HEK293 (cell line): ENCODE results near the gene KIRREL1.

ENCODE experiments used
- CTCF ChIA-PET: fragments of 350-600 bp; formaldehyde crosslinking; extraction: SDS; loops from one replicate; lab custom pipeline; 2021; ENCODE audit warnings: antibody characterized with exemption; lab: Yijun Ruan, JAX
- POLR2A ChIA-PET: fragments of 300-600 bp; formaldehyde crosslinking; extraction: SDS; loops from one replicate; lab custom pipeline; 2020; ENCODE audit warnings: antibody characterized with exemption, inconsistent platforms; lab: Yijun Ruan, JAX
- H3K27ac ChIP-seq: fragments of 200-500 bp; sonication (Bioruptor generic); 2 replicates; pipeline ENCODE4 v1.5.1; 2014; ENCODE audit warnings: low read depth, low read length, control low read depth, inconsistent platforms; ENCODE audit errors: extremely low read depth
- H3K36me3 ChIP-seq, 2 experiments: fragments of 200-500 bp in 1 of 2; sonication (Bioruptor generic) in 1 of 2; 1 replicate in 1 of 2; 2 replicates in 1 of 2; pipeline ENCODE4 v1.5.1; 2014 to 2017; ENCODE audit warnings: inconsistent platforms in 2 of 2, low read length in 2 of 2; ENCODE audit not compliant: control insufficient read depth in 2 of 2, insufficient read depth in 1 of 2
- H3K4me1 ChIP-seq: fragments of 200-500 bp; sonication (Bioruptor generic); 2 replicates; pipeline ENCODE4 v1.5.1; 2014; ENCODE audit warnings: mild to moderate bottlenecking, low read length, inconsistent platforms; ENCODE audit not compliant: control insufficient read depth, insufficient read depth
- H3K4me3 ChIP-seq: 2 replicates; pipeline ENCODE4 v1.5.1; 2011; ENCODE audit warnings: low read depth, mild to moderate bottlenecking, control low read depth, low read length, moderate library complexity
- H3K9me3 ChIP-seq: fragments of 200-500 bp; sonication (Bioruptor generic); 2 replicates; pipeline ENCODE4 v1.5.1; 2014; ENCODE audit warnings: low read depth, low read length, inconsistent platforms; ENCODE audit not compliant: control insufficient read depth, insufficient read depth
- HIC1 ChIP-seq: fragments of 450-650 bp; formaldehyde crosslinking; IDR thresholded peaks from 2 replicates; pipeline ENCODE4 v1.5.1; 2016; ENCODE audit warnings: missing biosample characterization, missing genetic modification characterization
- HOXC10 ChIP-seq: sonication (generic); formaldehyde crosslinking; IDR thresholded peaks from 2 replicates; pipeline ENCODE4 v1.8.1; 2023; ENCODE audit warnings: mild to moderate bottlenecking, missing genetic modification reagents
- KLF1 ChIP-seq: fragments of 450-650 bp; formaldehyde crosslinking; IDR thresholded peaks from 2 replicates; pipeline ENCODE4 v1.5.1; 2016; ENCODE audit warnings: missing biosample characterization, missing genetic modification characterization
- SP2 ChIP-seq: fragments of 450-650 bp; formaldehyde crosslinking; IDR thresholded peaks from 2 replicates; pipeline ENCODE4 v1.5.1; 2016; ENCODE audit warnings: missing biosample characterization, missing genetic modification characterization
- TCF7L2 ChIP-seq: IDR thresholded peaks from 2 replicates; pipeline ENCODE4 v1.6.1; 2011; ENCODE audit warnings: low read depth, mild to moderate bottlenecking, inconsistent platforms, low read length, moderate library complexity, borderline replicate concordance
- TRIM28 ChIP-seq: IDR thresholded peaks from 2 replicates; pipeline ENCODE4 v1.6.1; 2011; ENCODE audit warnings: low read length, control low read depth, borderline replicate concordance
- ZBTB48 ChIP-seq: fragments of 450-650 bp; formaldehyde crosslinking; IDR thresholded peaks from 2 replicates; pipeline ENCODE4 v1.5.1; 2016; ENCODE audit warnings: missing biosample characterization, missing genetic modification characterization
- ZNF114 ChIP-seq: fragments of 450-650 bp; formaldehyde crosslinking; IDR thresholded peaks from 2 replicates; pipeline ENCODE4 v1.5.0; 2017; ENCODE audit warnings: missing biosample characterization, missing genetic modification characterization
- ZNF184 ChIP-seq: fragments of 450-650 bp; IDR thresholded peaks from 2 replicates; pipeline ENCODE4 v1.5.1; 2018; ENCODE audit warnings: missing biosample characterization, mild to moderate bottlenecking, missing genetic modification characterization
- ZNF2 ChIP-seq: fragments of 450-650 bp; formaldehyde crosslinking; IDR thresholded peaks from 2 replicates; pipeline ENCODE4 v1.5.1; 2016; ENCODE audit warnings: missing biosample characterization, missing genetic modification characterization
- ZNF311 ChIP-seq: fragments of 450-650 bp; formaldehyde crosslinking; IDR thresholded peaks from 2 replicates; pipeline ENCODE4 v1.5.1; 2017; ENCODE audit warnings: missing biosample characterization, missing genetic modification characterization, borderline replicate concordance
- ZNF341 ChIP-seq: fragments of 450-650 bp; formaldehyde crosslinking; IDR thresholded peaks from 2 replicates; pipeline ENCODE4; 2016; ENCODE audit warnings: low read depth, missing biosample characterization, missing genetic modification characterization
- ZNF350 ChIP-seq: fragments of 450-650 bp; formaldehyde crosslinking; IDR thresholded peaks from 2 replicates; pipeline ENCODE4 v1.5.0; 2017; ENCODE audit warnings: missing biosample characterization, mild to moderate bottlenecking, missing genetic modification characterization
- ZNF354C ChIP-seq: fragments of 450-650 bp; formaldehyde crosslinking; IDR thresholded peaks from 2 replicates; pipeline ENCODE4 v1.5.1; 2016; ENCODE audit warnings: missing biosample characterization, missing genetic modification characterization, low read depth, borderline replicate concordance
- ZNF366 ChIP-seq: fragments of 450-650 bp; formaldehyde crosslinking; conservative IDR thresholded peaks from 2 replicates; pipeline ENCODE4 v1.5.1; 2016; ENCODE audit warnings: missing biosample characterization, missing genetic modification characterization
- ZNF391 ChIP-seq: fragments of 450-650 bp; formaldehyde crosslinking; IDR thresholded peaks from 2 replicates; pipeline ENCODE4 v1.5.1; 2016; ENCODE audit warnings: low read depth, missing biosample characterization, missing genetic modification characterization, borderline replicate concordance
- ZNF488 ChIP-seq: fragments of 450-650 bp; formaldehyde crosslinking; IDR thresholded peaks from 2 replicates; pipeline ENCODE4 v1.5.1; 2016; ENCODE audit warnings: missing biosample characterization, missing genetic modification characterization
- ZNF548 ChIP-seq: fragments of 450-650 bp; formaldehyde crosslinking; IDR thresholded peaks from 2 replicates; pipeline ENCODE4 v1.5.1; 2016; ENCODE audit warnings: missing biosample characterization, missing genetic modification characterization
- ZNF596 ChIP-seq: fragments of 450-650 bp; IDR thresholded peaks from 2 replicates; pipeline ENCODE4 v1.5.0; 2018; ENCODE audit warnings: missing biosample characterization, mild to moderate bottlenecking, missing genetic modification characterization, moderate library complexity
- ZNF629 ChIP-seq: fragments of 450-650 bp; formaldehyde crosslinking; IDR thresholded peaks from 2 replicates; pipeline ENCODE4 v1.5.1; 2017; ENCODE audit warnings: missing biosample characterization, missing genetic modification characterization
- ZNF670 ChIP-seq: fragments of 450-650 bp; formaldehyde crosslinking; IDR thresholded peaks from 2 replicates; pipeline ENCODE4 v1.5.1; 2016; ENCODE audit warnings: missing biosample characterization, missing genetic modification characterization, low read depth
- ZNF768 ChIP-seq: fragments of 450-650 bp; formaldehyde crosslinking; IDR thresholded peaks from 2 replicates; pipeline ENCODE4 v1.5.1; 2018; ENCODE audit warnings: missing biosample characterization, mild to moderate bottlenecking, missing genetic modification characterization
- ZNF830 ChIP-seq: fragments of 450-650 bp; IDR thresholded peaks from 2 replicates; pipeline ENCODE4 v1.5.0; 2018; ENCODE audit warnings: missing biosample characterization, missing genetic modification characterization, low read depth, mild to moderate bottlenecking, moderate library complexity
- ZNF843 ChIP-seq: fragments of 450-650 bp; formaldehyde crosslinking; IDR thresholded peaks from 2 replicates; pipeline ENCODE4 v1.5.1; 2016; ENCODE audit warnings: missing biosample characterization, missing genetic modification characterization
- TF ChIP-seq, protein P1 (sequence below): fragments of 450-650 bp; formaldehyde crosslinking; IDR thresholded peaks from 2 replicates; pipeline ENCODE4 v1.5.1; 2017; ENCODE audit warnings: missing biosample characterization, missing genetic modification characterization
- TF ChIP-seq, protein P2 (sequence below): fragments of 450-650 bp; formaldehyde crosslinking; IDR thresholded peaks from 2 replicates; pipeline ENCODE4 v1.5.1; 2016; ENCODE audit warnings: missing biosample characterization, missing genetic modification characterization
- TF ChIP-seq, protein P3 (sequence below): fragments of 450-650 bp; formaldehyde crosslinking; IDR thresholded peaks from 2 replicates; pipeline ENCODE4 v1.5.1; 2016; ENCODE audit warnings: missing biosample characterization, missing genetic modification characterization
- TF ChIP-seq, protein P4 (sequence below): fragments of 450-650 bp; formaldehyde crosslinking; IDR thresholded peaks from 2 replicates; pipeline ENCODE4 v1.5.1; 2016; ENCODE audit warnings: missing biosample characterization, missing genetic modification characterization

Gene KIRREL1

GRCh38 chr1:158101455-158101854 lies 108.0 kb downstream of the KIRREL1 start:
- no peaks in the 10 kb centered on the region for H3K4me1 ChIP-seq
- CTCF ChIA-PET, result interaction anchor here (0.7 to 11.9 kb wide), 5 partner anchors 14 to 132 kb away, joined by 3 to 262 read pairs (median 9); no protein-coding TSS in a partner anchor
- POLR2A ChIA-PET, result no interaction called here

DNA sequence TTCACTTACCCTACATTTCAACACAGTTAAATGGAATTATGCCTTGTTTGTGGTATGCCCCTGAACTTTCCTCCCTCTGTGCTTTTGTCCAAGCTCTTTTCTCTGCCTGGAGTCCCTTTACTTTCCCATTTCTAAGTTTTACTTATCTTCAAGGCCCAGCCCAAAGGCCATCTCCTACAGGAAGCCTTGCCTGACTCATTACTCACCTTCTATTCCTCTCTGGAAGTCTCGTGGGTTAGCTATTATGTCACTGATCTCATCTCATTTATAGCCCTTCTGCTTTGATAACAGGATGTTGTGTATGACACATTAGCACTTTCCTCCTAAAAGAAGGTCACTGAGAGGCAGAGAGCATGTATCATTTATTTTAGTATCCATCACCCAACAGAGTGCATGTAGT lies 108.5 kb downstream of the KIRREL1 start:
- Histone ChIP-seq H3K27ac (no peak overlapping the region), H3K36me3 (no peaks in the 10 kb centered on the region), H3K9me3 (no peaks in the 10 kb centered on the region), H3K4me1 (no peaks in the 10 kb centered on the region), H3K4me3 (no peak overlapping the region)
- ChIA-PET POLR2A (no interaction called here), CTCF (interaction anchor here (0.8 to 11.9 kb wide), 4 partner anchors 15 to 132 kb away, joined by 3 to 262 read pairs (median 12); no protein-coding TSS in a partner anchor)
- peak; percentile 96 for TF ChIP-seq ZNF629 (tag by site-specific recombination)
- TF ChIP-seq ZNF548, result no peak
- 0 out of 2 replicates have a peak, but pooled peaks have one; percentile 35 for TF ChIP-seq HIC1
- no peak for TF ChIP-seq ZNF350 (tag by site-specific recombination)
- peak; percentile 83 for TF ChIP-seq ZNF366
- no peak for TF ChIP-seq ZNF114
- no peak for TF ChIP-seq ZBTB48 (tag by site-specific recombination)
- 0 out of 2 replicates have a peak, but pooled peaks have one; percentile 56 for TF ChIP-seq ZNF184 (tag by site-specific recombination)
- no peak for TF ChIP-seq ZNF341 (tag by site-specific recombination)

More at GRCh38 chr1:158101455-158101854, 108.0 kb downstream of the KIRREL1 start:
- H3K36me3 ChIP-seq, result no peaks in the 10 kb centered on the region
- no peaks in the 10 kb centered on the region for H3K9me3 ChIP-seq
- no peak overlapping the region for H3K27ac ChIP-seq
- TF ChIP-seq, protein P1, sequence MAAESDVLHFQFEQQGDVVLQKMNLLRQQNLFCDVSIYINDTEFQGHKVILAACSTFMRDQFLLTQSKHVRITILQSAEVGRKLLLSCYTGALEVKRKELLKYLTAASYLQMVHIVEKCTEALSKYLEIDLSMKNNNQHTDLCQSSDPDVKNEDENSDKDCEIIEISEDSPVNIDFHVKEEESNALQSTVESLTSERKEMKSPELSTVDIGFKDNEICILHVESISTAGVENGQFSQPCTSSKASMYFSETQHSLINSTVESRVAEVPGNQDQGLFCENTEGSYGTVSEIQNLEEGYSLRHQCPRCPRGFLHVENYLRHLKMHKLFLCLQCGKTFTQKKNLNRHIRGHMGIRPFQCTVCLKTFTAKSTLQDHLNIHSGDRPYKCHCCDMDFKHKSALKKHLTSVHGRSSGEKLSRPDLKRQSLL (tag by site-specific recombination), result no peak
- no peak for TF ChIP-seq KLF1 (tag by site-specific recombination)
- TF ChIP-seq ZNF2, result no peak
- no peak for TF ChIP-seq ZNF354C (tag by site-specific recombination)
- TF ChIP-seq TRIM28, result no peak
- TF ChIP-seq ZNF670 (tag by site-specific recombination), result no peak
- TF ChIP-seq ZNF768 (tag by site-specific recombination), result no peak
- no peak for TF ChIP-seq ZNF311
- no peak for TF ChIP-seq ZNF596 (tag by site-specific recombination)
- TF ChIP-seq, protein P2, sequence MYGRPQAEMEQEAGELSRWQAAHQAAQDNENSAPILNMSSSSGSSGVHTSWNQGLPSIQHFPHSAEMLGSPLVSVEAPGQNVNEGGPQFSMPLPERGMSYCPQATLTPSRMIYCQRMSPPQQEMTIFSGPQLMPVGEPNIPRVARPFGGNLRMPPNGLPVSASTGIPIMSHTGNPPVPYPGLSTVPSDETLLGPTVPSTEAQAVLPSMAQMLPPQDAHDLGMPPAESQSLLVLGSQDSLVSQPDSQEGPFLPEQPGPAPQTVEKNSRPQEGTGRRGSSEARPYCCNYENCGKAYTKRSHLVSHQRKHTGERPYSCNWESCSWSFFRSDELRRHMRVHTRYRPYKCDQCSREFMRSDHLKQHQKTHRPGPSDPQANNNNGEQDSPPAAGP (tag by site-specific recombination), result no peak
- TF ChIP-seq, protein P3, sequence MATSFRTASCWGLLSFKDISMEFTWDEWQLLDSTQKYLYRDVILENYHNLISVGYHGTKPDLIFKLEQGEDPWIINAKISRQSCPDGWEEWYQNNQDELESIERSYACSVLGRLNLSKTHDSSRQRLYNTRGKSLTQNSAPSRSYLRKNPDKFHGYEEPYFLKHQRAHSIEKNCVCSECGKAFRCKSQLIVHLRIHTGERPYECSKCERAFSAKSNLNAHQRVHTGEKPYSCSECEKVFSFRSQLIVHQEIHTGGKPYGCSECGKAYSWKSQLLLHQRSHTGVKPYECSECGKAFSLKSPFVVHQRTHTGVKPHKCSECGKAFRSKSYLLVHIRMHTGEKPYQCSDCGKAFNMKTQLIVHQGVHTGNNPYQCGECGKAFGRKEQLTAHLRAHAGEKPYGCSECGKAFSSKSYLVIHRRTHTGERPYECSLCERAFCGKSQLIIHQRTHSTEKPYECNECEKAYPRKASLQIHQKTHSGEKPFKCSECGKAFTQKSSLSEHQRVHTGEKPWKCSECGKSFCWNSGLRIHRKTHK (tag by site-specific recombination), result no peak
- TF ChIP-seq ZNF488 (tag by site-specific recombination), result no peak
- TF ChIP-seq HOXC10 (CRISPR knock-in tag), result no peak
- TF ChIP-seq ZNF391 (tag by site-specific recombination), result no peak
- TF ChIP-seq TCF7L2, result no peak
- no peak for TF ChIP-seq ZNF830 (tag by site-specific recombination)
- TF ChIP-seq ZNF843 (tag by site-specific recombination), result no peak
- TF ChIP-seq, protein P4, sequence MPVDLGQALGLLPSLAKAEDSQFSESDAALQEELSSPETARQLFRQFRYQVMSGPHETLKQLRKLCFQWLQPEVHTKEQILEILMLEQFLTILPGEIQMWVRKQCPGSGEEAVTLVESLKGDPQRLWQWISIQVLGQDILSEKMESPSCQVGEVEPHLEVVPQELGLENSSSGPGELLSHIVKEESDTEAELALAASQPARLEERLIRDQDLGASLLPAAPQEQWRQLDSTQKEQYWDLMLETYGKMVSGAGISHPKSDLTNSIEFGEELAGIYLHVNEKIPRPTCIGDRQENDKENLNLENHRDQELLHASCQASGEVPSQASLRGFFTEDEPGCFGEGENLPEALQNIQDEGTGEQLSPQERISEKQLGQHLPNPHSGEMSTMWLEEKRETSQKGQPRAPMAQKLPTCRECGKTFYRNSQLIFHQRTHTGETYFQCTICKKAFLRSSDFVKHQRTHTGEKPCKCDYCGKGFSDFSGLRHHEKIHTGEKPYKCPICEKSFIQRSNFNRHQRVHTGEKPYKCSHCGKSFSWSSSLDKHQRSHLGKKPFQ, result no peak
- no peak for TF ChIP-seq SP2
- H3K4me3 ChIP-seq, result no peak overlapping the region
